ENCODE results near the gene SLC6A12. TPM values are rescaled to one million over a fixed set of nuclear protein-coding genes. Genes with fewer than 3 reads are reported as not detected.

Gene SLC6A12
- total RNA-seq, 6 experiments from 2014 or later = 8.2 to 114 (median 26.5) TPM

DNA sequence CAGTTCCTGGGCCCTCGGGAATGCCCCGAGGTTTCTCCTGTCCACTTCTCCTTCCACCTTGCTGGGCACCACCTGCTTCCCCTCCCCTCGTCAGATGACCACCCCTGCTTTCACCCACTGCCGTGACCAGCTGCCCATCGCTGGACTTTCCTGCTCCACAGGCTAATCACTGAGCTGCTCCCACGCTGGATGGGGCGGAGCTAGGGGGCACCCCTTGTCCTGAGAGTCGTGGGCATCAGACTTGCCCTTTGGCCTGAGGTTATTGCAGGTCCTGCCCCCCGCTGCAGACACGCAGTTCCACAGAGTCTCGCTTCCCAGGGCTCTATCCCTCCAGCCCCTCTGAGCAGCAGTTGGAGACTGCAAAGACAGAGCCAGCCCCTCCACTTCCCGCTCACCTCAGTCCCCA lies 427 bp downstream of the SLC6A12 start:
- no peak for TF ChIP-seq POLR2A (IDR thresholded peaks at IDR 0.05)
- TF ChIP-seq, protein P1, sequence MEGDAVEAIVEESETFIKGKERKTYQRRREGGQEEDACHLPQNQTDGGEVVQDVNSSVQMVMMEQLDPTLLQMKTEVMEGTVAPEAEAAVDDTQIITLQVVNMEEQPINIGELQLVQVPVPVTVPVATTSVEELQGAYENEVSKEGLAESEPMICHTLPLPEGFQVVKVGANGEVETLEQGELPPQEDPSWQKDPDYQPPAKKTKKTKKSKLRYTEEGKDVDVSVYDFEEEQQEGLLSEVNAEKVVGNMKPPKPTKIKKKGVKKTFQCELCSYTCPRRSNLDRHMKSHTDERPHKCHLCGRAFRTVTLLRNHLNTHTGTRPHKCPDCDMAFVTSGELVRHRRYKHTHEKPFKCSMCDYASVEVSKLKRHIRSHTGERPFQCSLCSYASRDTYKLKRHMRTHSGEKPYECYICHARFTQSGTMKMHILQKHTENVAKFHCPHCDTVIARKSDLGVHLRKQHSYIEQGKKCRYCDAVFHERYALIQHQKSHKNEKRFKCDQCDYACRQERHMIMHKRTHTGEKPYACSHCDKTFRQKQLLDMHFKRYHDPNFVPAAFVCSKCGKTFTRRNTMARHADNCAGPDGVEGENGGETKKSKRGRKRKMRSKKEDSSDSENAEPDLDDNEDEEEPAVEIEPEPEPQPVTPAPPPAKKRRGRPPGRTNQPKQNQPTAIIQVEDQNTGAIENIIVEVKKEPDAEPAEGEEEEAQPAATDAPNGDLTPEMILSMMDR (IDR thresholded peaks at IDR 0.05) = no peak
- Histone ChIP-seq H3K27me3 (no peaks in the 10 kb centered on the region), H3K36me3 (peaks cover 0 to 10% (median 0%) of the 10 kb centered on the region in 4 donors), H3K4me3 (peak overlapping the region; percentile 32 to 68 (median 52)), H3K4me1 (peaks cover 0 to 44% (median 19%) of the 10 kb centered on the region in 4 donors), H3K9me3 (no peaks in the 10 kb centered on the region), H3K27ac (peak overlapping the region in 2 of 3 donors; percentile 85 to 95)
- intact Hi-C loops (cut with DNase I) = no loop called here
- WGBS (ENCODE audit: insufficient coverage, low coverage, low lambda C conversion rate, missing lambda C conversion rate) = 20% methylated on average over 12 of the region's 12 CpGs
- DNase-seq = peak; percentile 40 to 82 (median 79)
- ATAC-seq = peak; percentile 10 to 51 (median 32)

DNA sequence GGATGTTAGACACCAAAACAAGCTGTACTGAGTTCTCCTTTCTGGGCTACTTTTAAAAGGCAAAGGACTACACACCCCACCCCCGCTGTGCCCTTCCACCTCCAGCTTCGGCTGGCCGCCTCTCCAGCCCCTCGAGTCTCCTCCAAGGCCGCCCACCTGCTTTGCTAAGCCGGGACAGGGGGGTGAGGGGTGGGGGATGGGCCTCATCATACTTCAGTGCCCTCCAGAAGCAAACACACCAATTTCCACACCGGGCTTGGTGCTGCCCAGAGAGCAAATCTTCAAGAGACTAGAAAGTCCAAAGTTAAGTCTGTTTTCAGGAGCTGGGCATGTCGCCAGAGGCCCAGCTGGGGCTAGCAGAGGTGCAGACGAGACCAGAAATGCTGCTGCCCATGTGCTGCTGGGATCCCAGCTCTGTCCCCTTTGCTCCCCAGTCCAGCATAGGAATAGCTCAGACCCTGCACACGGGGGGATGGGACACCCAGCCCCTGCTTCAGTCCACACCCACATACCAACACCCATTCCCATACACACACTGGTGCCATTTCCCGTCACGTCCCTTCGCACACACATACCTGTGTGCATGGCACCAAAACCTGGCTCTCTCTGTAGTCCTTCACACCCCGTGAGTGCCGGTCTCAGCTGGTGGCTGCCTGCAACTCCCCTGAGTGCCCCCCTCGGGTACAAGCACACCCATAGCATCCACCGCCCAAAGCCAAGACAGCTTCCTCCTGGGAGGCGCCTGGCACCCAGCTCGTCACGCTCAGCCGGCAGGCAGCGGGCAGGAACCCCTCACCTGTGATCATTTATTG lies 1.0 kb downstream of the SLC6A12 start:
- DNase-seq (peak; percentile 73 to 91 (median 89)), ATAC-seq (peak; percentile 21 to 56 (median 42))
- TF ChIP-seq POLR2A (IDR thresholded peaks at IDR 0.05) = no peak
- TF ChIP-seq, protein P1 (IDR thresholded peaks at IDR 0.05) = no peak
- no peaks in the 10 kb centered on the region for H3K9me3 ChIP-seq
- peaks cover 0 to 14% (median 0%) of the 10 kb centered on the region in 4 donors for H3K36me3 ChIP-seq
- H3K27ac ChIP-seq = peak overlapping the region; percentile 57 to 95 (median 85)
- no peaks in the 10 kb centered on the region for H3K27me3 ChIP-seq
- peak overlapping the region; percentile 32 to 68 (median 52) for H3K4me3 ChIP-seq
- H3K4me1 ChIP-seq = peaks cover 0 to 48% (median 19%) of the 10 kb centered on the region in 4 donors
- intact Hi-C loops (cut with DNase I) = no loop called here
- WGBS (ENCODE audit: insufficient coverage, low coverage, low lambda C conversion rate, missing lambda C conversion rate) = 13% methylated on average over 3 of the region's 22 CpGs

DNA sequence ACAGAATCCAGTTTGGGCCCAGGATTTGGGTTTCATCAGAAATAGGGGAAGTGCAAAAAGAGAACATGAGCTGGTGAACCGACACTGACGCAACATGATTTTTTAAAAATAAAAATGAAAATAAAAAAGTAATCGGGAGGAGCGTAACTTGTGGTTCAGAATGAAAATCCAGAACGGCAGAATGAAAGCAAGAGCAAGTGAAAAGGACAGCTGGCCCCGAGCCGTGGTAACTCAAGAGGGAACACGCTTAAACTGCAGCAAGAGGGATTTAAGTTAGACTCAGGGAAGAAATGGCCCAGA lies 1.6 kb downstream of the SLC6A12 start:
- Histone ChIP-seq H3K27me3 (no peaks in the 10 kb centered on the region), H3K4me1 (peaks cover 0 to 48% (median 19%) of the 10 kb centered on the region in 4 donors), H3K4me3 (peak overlapping the region; percentile 32 to 68 (median 52)), H3K27ac (peak overlapping the region; percentile 57 to 95 (median 85)), H3K9me3 (no peaks in the 10 kb centered on the region), H3K36me3 (peaks cover 0 to 17% (median 0%) of the 10 kb centered on the region in 4 donors)
- TF ChIP-seq, protein P1 (IDR thresholded peaks at IDR 0.05) = no peak
- TF ChIP-seq POLR2A (IDR thresholded peaks at IDR 0.05) = no peak
- 25% methylated on average over 8 of the region's 8 CpGs for WGBS (ENCODE audit: insufficient coverage, low coverage, low lambda C conversion rate, missing lambda C conversion rate)
- ATAC-seq (no peak), DNase-seq (no peak)
- intact Hi-C loops (cut with DNase I) = no loop called here

DNA sequence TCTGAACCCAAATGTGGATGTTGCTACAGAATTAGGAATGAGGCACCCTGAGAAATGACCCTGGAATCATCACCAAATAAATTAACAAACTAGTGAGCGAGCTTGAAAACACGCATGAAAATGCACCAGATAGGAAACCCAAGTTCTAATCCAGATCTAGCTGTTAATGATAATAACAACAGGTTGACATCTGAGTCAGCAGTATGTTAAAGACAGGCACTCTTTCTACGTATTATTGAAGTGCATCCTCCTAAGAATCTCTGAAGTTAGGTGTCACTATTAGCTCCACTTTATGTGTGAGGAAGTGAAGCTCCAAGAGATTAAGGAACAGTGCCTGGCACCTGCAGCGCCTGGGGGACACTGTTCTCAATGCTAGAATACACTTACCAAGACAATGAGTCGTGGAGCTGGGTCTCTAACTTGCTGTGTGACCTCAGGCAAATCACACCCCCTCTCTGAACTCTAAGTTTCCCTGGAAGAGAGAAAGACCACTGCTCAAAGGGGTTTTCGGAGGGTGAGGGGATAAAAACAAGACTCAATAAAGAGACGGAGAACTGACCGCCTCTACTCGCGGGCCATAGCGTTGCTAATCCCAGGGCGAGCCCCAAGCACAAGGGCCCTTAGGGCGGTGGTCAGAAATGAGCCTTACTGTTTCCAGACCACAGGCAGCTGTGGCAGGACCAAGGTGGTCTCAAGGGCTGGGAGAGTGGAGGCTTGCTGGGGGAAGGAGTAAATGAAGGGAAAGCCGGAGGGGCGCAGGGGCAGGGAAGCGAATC lies 2.1 kb downstream of the SLC6A12 start:
- peak in 1 of 3 donors; percentile 17 for DNase-seq

More for the DNA sequence above, 2.1 kb downstream of the SLC6A12 start:
- peak overlapping the region; percentile 32 to 68 (median 52) for H3K4me3 ChIP-seq
- intact Hi-C loops (cut with DNase I) = no loop called here
- no peak for ATAC-seq
- WGBS (ENCODE audit: insufficient coverage, low coverage, low lambda C conversion rate, missing lambda C conversion rate) = 34% methylated on average over 13 of the region's 16 CpGs
- no peaks in the 10 kb centered on the region for H3K27me3 ChIP-seq
- H3K27ac ChIP-seq = peak overlapping the region; percentile 46 to 95 (median 85)
- TF ChIP-seq, protein P1 (IDR thresholded peaks at IDR 0.05) = no peak
- TF ChIP-seq POLR2A (IDR thresholded peaks at IDR 0.05) = no peak
- H3K4me1 ChIP-seq = peaks cover 0 to 48% (median 19%) of the 10 kb centered on the region in 4 donors
- no peaks in the 10 kb centered on the region for H3K9me3 ChIP-seq
- peaks cover 0 to 23% (median 0%) of the 10 kb centered on the region in 4 donors for H3K36me3 ChIP-seq
